ENCODE results near the gene TRHDE. TPM values are rescaled to one million over a fixed set of nuclear protein-coding genes. Genes with fewer than 3 reads are reported as not detected.

The TRHDE gene
- total and polyA plus RNA-seq, 3 experiments from 2014 or later, result not detected

- Histone ChIP-seq H3K4me1 (ENCODE audit: insufficient read depth, low read length) (no peaks in the 10 kb centered on the region), H3K36me3 (ENCODE audit: insufficient read depth, low read length) (no peaks in the 10 kb centered on the region), H3K27ac (ENCODE audit: low read depth, low read length) (no peak overlapping the region), H3K4me3 (ENCODE audit: low read length) (no peak overlapping the region), H3K27me3 (ENCODE audit: insufficient read depth, low read length, poor library complexity, severe bottlenecking) (no peaks in the 10 kb centered on the region), H3K9me3 (ENCODE audit: low read length) (no peaks in the 10 kb centered on the region)
- H3K27me3 Mint-ChIP-seq, result no peaks in the 10 kb centered on the region
- H3K27ac Mint-ChIP-seq, result no peak overlapping the region
- ChIA-PET CTCF (no interaction called here), POLR2A (no interaction called here)
- H3K36me3 Mint-ChIP-seq, result no peaks in the 10 kb centered on the region
- H3K4me1 Mint-ChIP-seq, result no peaks in the 10 kb centered on the region
- no peak for DNase-seq
- no peak overlapping the region for H3K4me3 Mint-ChIP-seq
- peaks cover under 1 to 9% (median 2%) of the 10 kb centered on the region in 5 donors for H3K9me3 Mint-ChIP-seq
Measured at GRCh38 chr12:72337382-72337781, 65.2 kb downstream of the TRHDE start.

- H3K9me3 ChIP-seq (ENCODE audit: low read length), result no peaks in the 10 kb centered on the region
- no peaks in the 10 kb centered on the region for H3K4me1 ChIP-seq (ENCODE audit: insufficient read depth, low read length)
- no peaks in the 10 kb centered on the region for H3K27me3 ChIP-seq (ENCODE audit: insufficient read depth, low read length, poor library complexity, severe bottlenecking)
- no peak overlapping the region for H3K27ac Mint-ChIP-seq
- POLR2A ChIA-PET, result no interaction called here
- no peak overlapping the region for H3K4me3 Mint-ChIP-seq
- H3K9me3 Mint-ChIP-seq, result peaks cover 0 to 9% (median 2%) of the 10 kb centered on the region in 5 donors
- H3K27me3 Mint-ChIP-seq, result no peaks in the 10 kb centered on the region
- H3K4me3 ChIP-seq (ENCODE audit: low read length), result no peak overlapping the region
- H3K36me3 Mint-ChIP-seq, result no peaks in the 10 kb centered on the region
- no peak overlapping the region for H3K27ac ChIP-seq (ENCODE audit: low read depth, low read length)
- H3K4me1 Mint-ChIP-seq, result no peaks in the 10 kb centered on the region
- H3K36me3 ChIP-seq (ENCODE audit: insufficient read depth, low read length), result no peaks in the 10 kb centered on the region
- DNase-seq, result no peak
- CTCF ChIA-PET, result no interaction called here
Measured at GRCh38 chr12:72337946-72338345, 65.8 kb downstream of the TRHDE start.

- no peaks in the 10 kb centered on the region for H3K36me3 ChIP-seq (ENCODE audit: insufficient read depth, low read length)
- H3K27ac Mint-ChIP-seq, result no peak overlapping the region
- no peaks in the 10 kb centered on the region for H3K27me3 ChIP-seq (ENCODE audit: insufficient read depth, low read length, poor library complexity, severe bottlenecking)
- H3K4me3 ChIP-seq (ENCODE audit: low read length), result no peak overlapping the region
- no peak overlapping the region for H3K27ac ChIP-seq (ENCODE audit: low read depth, low read length)
- H3K4me1 ChIP-seq (ENCODE audit: insufficient read depth, low read length), result no peaks in the 10 kb centered on the region
- no peaks in the 10 kb centered on the region for H3K4me1 Mint-ChIP-seq
- H3K36me3 Mint-ChIP-seq, result no peaks in the 10 kb centered on the region
- no peak overlapping the region for H3K4me3 Mint-ChIP-seq
- no peaks in the 10 kb centered on the region for H3K9me3 ChIP-seq (ENCODE audit: low read length)
- peaks cover 0 to 6% (median 2%) of the 10 kb centered on the region in 5 donors for H3K9me3 Mint-ChIP-seq
- ChIA-PET POLR2A (no interaction called here), CTCF (no interaction called here)
- no peaks in the 10 kb centered on the region for H3K27me3 Mint-ChIP-seq
- no peak for DNase-seq
Measured at GRCh38 chr12:72338437-72338836, 66.3 kb downstream of the TRHDE start.

- H3K27me3 Mint-ChIP-seq, result no peaks in the 10 kb centered on the region
- no peak overlapping the region for H3K27ac Mint-ChIP-seq
- no peak overlapping the region for H3K27ac ChIP-seq (ENCODE audit: low read depth, low read length)
- H3K4me1 ChIP-seq (ENCODE audit: insufficient read depth, low read length), result no peaks in the 10 kb centered on the region
- DNase-seq, result peak in 1 of 5 donors; percentile 37
- H3K9me3 ChIP-seq (ENCODE audit: low read length), result no peaks in the 10 kb centered on the region
- H3K4me3 Mint-ChIP-seq, result no peak overlapping the region
- POLR2A ChIA-PET, result no interaction called here
- no peaks in the 10 kb centered on the region for H3K4me1 Mint-ChIP-seq
- H3K27me3 ChIP-seq (ENCODE audit: insufficient read depth, low read length, poor library complexity, severe bottlenecking), result no peaks in the 10 kb centered on the region
- CTCF ChIA-PET, result no interaction called here
- peaks cover 0 to under 1% (median 0%) of the 10 kb centered on the region in 5 donors for H3K9me3 Mint-ChIP-seq
- no peaks in the 10 kb centered on the region for H3K36me3 ChIP-seq (ENCODE audit: insufficient read depth, low read length)
- no peak overlapping the region for H3K4me3 ChIP-seq (ENCODE audit: low read length)
- H3K36me3 Mint-ChIP-seq, result no peaks in the 10 kb centered on the region
Measured at GRCh38 chr12:72346363-72346944, 74.3 kb downstream of the TRHDE start.

GRCh38 chr12:72349491-72349890 lies 77.3 kb downstream of the TRHDE start:
- CTCF ChIA-PET, result no interaction called here
- H3K4me3 ChIP-seq (ENCODE audit: low read length), result no peak overlapping the region
- H3K9me3 ChIP-seq (ENCODE audit: low read length), result no peaks in the 10 kb centered on the region
- Mint-ChIP-seq H3K4me1 (no peaks in the 10 kb centered on the region), H3K27ac (no peak overlapping the region), H3K9me3 (peaks cover 0 to 3% (median 0%) of the 10 kb centered on the region in 5 donors), H3K27me3 (no peaks in the 10 kb centered on the region), H3K36me3 (no peaks in the 10 kb centered on the region), H3K4me3 (no peak overlapping the region)
- no peak overlapping the region for H3K27ac ChIP-seq (ENCODE audit: low read depth, low read length)
- H3K27me3 ChIP-seq (ENCODE audit: insufficient read depth, low read length, poor library complexity, severe bottlenecking), result no peaks in the 10 kb centered on the region
- no peaks in the 10 kb centered on the region for H3K4me1 ChIP-seq (ENCODE audit: insufficient read depth, low read length)
- DNase-seq, result no peak
- POLR2A ChIA-PET, result no interaction called here
- no peaks in the 10 kb centered on the region for H3K36me3 ChIP-seq (ENCODE audit: insufficient read depth, low read length)

- Mint-ChIP-seq H3K4me3 (no peak overlapping the region), H3K27ac (no peak overlapping the region), H3K27me3 (no peaks in the 10 kb centered on the region), H3K36me3 (no peaks in the 10 kb centered on the region), H3K9me3 (peaks cover 0 to 8% (median 2%) of the 10 kb centered on the region in 5 donors), H3K4me1 (no peaks in the 10 kb centered on the region)
- no peaks in the 10 kb centered on the region for H3K9me3 ChIP-seq (ENCODE audit: low read length)
- H3K27me3 ChIP-seq (ENCODE audit: insufficient read depth, low read length, poor library complexity, severe bottlenecking), result no peaks in the 10 kb centered on the region
- H3K36me3 ChIP-seq (ENCODE audit: insufficient read depth, low read length), result no peaks in the 10 kb centered on the region
- no peak for DNase-seq
- no peak overlapping the region for H3K27ac ChIP-seq (ENCODE audit: low read depth, low read length)
- POLR2A ChIA-PET, result no interaction called here
- H3K4me3 ChIP-seq (ENCODE audit: low read length), result no peak overlapping the region
- H3K4me1 ChIP-seq (ENCODE audit: insufficient read depth, low read length), result no peaks in the 10 kb centered on the region
- CTCF ChIA-PET, result no interaction called here
Measured at GRCh38 chr12:72359416-72359815, 87.2 kb downstream of the TRHDE start.

- Mint-ChIP-seq H3K4me1 (no peaks in the 10 kb centered on the region), H3K36me3 (no peaks in the 10 kb centered on the region), H3K27ac (no peak overlapping the region), H3K9me3 (peaks cover 0 to 6% (median 0%) of the 10 kb centered on the region in 5 donors), H3K4me3 (no peak overlapping the region), H3K27me3 (no peaks in the 10 kb centered on the region)
- Histone ChIP-seq H3K27ac (ENCODE audit: low read depth, low read length) (no peak overlapping the region), H3K36me3 (ENCODE audit: insufficient read depth, low read length) (no peaks in the 10 kb centered on the region), H3K4me3 (ENCODE audit: low read length) (no peak overlapping the region), H3K4me1 (ENCODE audit: insufficient read depth, low read length) (no peaks in the 10 kb centered on the region), H3K27me3 (ENCODE audit: insufficient read depth, low read length, poor library complexity, severe bottlenecking) (no peaks in the 10 kb centered on the region), H3K9me3 (ENCODE audit: low read length) (no peaks in the 10 kb centered on the region)
- ChIA-PET POLR2A (no interaction called here), CTCF (no interaction called here)
- DNase-seq, result no peak
Measured at GRCh38 chr12:72365151-72365550, 93.0 kb downstream of the TRHDE start.

GRCh38 chr12:72366255-72366654 lies 94.1 kb downstream of the TRHDE start:
- Histone ChIP-seq H3K9me3 (ENCODE audit: low read length) (no peaks in the 10 kb centered on the region), H3K27ac (ENCODE audit: low read depth, low read length) (no peak overlapping the region), H3K36me3 (ENCODE audit: insufficient read depth, low read length) (no peaks in the 10 kb centered on the region), H3K4me1 (ENCODE audit: insufficient read depth, low read length) (no peaks in the 10 kb centered on the region), H3K27me3 (ENCODE audit: insufficient read depth, low read length, poor library complexity, severe bottlenecking) (no peaks in the 10 kb centered on the region), H3K4me3 (ENCODE audit: low read length) (no peak overlapping the region)
- ChIA-PET POLR2A (no interaction called here), CTCF (no interaction called here)
- Mint-ChIP-seq H3K4me3 (no peak overlapping the region), H3K9me3 (peaks cover 0 to 6% (median 0%) of the 10 kb centered on the region in 5 donors), H3K27ac (no peak overlapping the region), H3K36me3 (no peaks in the 10 kb centered on the region), H3K4me1 (no peaks in the 10 kb centered on the region), H3K27me3 (no peaks in the 10 kb centered on the region)
- DNase-seq, result no peak

GRCh38 chr12:72368298-72368697 lies 96.1 kb downstream of the TRHDE start:
- Mint-ChIP-seq H3K27ac (no peak overlapping the region), H3K36me3 (no peaks in the 10 kb centered on the region), H3K4me3 (no peak overlapping the region), H3K4me1 (no peaks in the 10 kb centered on the region), H3K9me3 (peaks cover 0 to 6% (median 0%) of the 10 kb centered on the region in 5 donors), H3K27me3 (no peaks in the 10 kb centered on the region)
- no peak for DNase-seq
- no peaks in the 10 kb centered on the region for H3K36me3 ChIP-seq (ENCODE audit: insufficient read depth, low read length)
- CTCF ChIA-PET, result no interaction called here
- POLR2A ChIA-PET, result no interaction called here
- no peaks in the 10 kb centered on the region for H3K9me3 ChIP-seq (ENCODE audit: low read length)
- no peaks in the 10 kb centered on the region for H3K27me3 ChIP-seq (ENCODE audit: insufficient read depth, low read length, poor library complexity, severe bottlenecking)
- H3K4me3 ChIP-seq (ENCODE audit: low read length), result no peak overlapping the region
- H3K27ac ChIP-seq (ENCODE audit: low read depth, low read length), result no peak overlapping the region
- no peaks in the 10 kb centered on the region for H3K4me1 ChIP-seq (ENCODE audit: insufficient read depth, low read length)
